K562 (cell line): ENCODE data around the gene PGBD1. TPM values are rescaled to one million over a fixed set of nuclear protein-coding genes. Genes with fewer than 3 reads are reported as not detected.

Experiments used
- BRD4 ChIP-seq: fragments of 200-600 bp; sonication (generic); IDR thresholded peaks from 2 replicates; pipeline ENCODE4 v1.6.1; 2017; ENCODE audit warnings: inconsistent platforms
- CHCHD3 ChIP-seq: fragments of 250-450 bp; sonication (Bioruptor Pico); IDR thresholded peaks from 2 replicates; pipeline ENCODE4 v2.1.2; 2022; ENCODE audit warnings: mild to moderate bottlenecking
- KLF1 ChIP-seq: fragments of 450-650 bp; IDR thresholded peaks from 2 replicates; pipeline ENCODE4 v1.6.1; 2016; ENCODE audit warnings: missing genetic modification characterization, missing compliant biosample characterization
- REST ChIP-seq, 2 experiments: fragments of 450-650 bp; formaldehyde crosslinking in 1 of 2; IDR thresholded peaks; 2 replicates each; pipeline versions ENCODE4 v1.4.0 to v1.6.1; 2014 to 2020; ENCODE audit warnings: mild to moderate bottlenecking in 2 of 2, borderline replicate concordance in 1 of 2, low read depth in 1 of 2
- RNF2 ChIP-seq: sonication (generic); IDR thresholded peaks from 2 replicates; pipeline ENCODE4 v1.6.1; 2016
- SMAD4 ChIP-seq: fragments of 250-450 bp; sonication (Bioruptor Pico); conservative IDR thresholded peaks from 2 replicates; pipeline ENCODE4 v1.8.0; 2021; ENCODE audit warnings: inconsistent platforms, mild to moderate bottlenecking, moderate library complexity
- SRSF7 ChIP-seq: fragments of 200-400 bp; formaldehyde crosslinking; optimal IDR thresholded peaks from 2 replicates; pipeline ENCODE3; 2017; ENCODE audit warnings: mild to moderate bottlenecking, low read depth, low read length
- TAF1 ChIP-seq: IDR thresholded peaks from 2 replicates; pipeline ENCODE4 v1.6.1; 2011; ENCODE audit warnings: mild to moderate bottlenecking, low read length, moderate library complexity; ENCODE audit not compliant: insufficient read depth, control insufficient read depth, severe bottlenecking; ENCODE audit errors: extremely low read depth
- ZNF134 ChIP-seq: fragments of 250-450 bp; sonication (Bioruptor Pico); conservative IDR thresholded peaks from 2 replicates; pipeline ENCODE4 v1.4.0; 2020
- ZNF274 ChIP-seq: IDR thresholded peaks from 2 replicates; pipeline ENCODE4 v1.6.1; 2011; ENCODE audit warnings: low read depth, mild to moderate bottlenecking, low read length, moderate library complexity, borderline replicate concordance
- polyA plus RNA-seq, 8 experiments: library from polyadenylated mRNA; depleted of rRNA in 4 of 8; stranded (reverse) in 5 of 8; unstranded in 3 of 8; fragments of >200 nt; fragmentation: Nextera tagmentation in 2 of 8; fragmentation: Illumina TruSeq in 1 of 8; extraction: Ambion mirVana in 2 of 8; extraction: Trizol in 1 of 8; gene quantifications; 2 replicates each; pipeline versions ENCODE4 v1.2.1 to v1.2.3, GENCODE V29; 2011 to 2014; ENCODE audit warnings: inconsistent platforms in 1 of 8, missing spikeins in 1 of 8
- total RNA-seq, 7 experiments: library from RNA; depleted of rRNA in 6 of 7; stranded (reverse); fragments of >200 nt in 6 of 7; fragmentation: Illumina TruSeq in 2 of 7; extraction: Trizol in 2 of 7; gene quantifications; 2 replicates each; pipeline versions ENCODE4 v1.2.1 to v1.2.3, GENCODE V29; 2011 to 2021; ENCODE audit warnings: low replicate concordance in 1 of 7
- TF ChIP-seq, protein P1 (sequence below): fragments of 200-800 bp; sonication (Bioruptor generic); IDR thresholded peaks from 2 replicates; pipeline ENCODE4 v1.6.1; 2016; ENCODE audit warnings: missing genetic modification characterization, missing compliant biosample characterization
- TF ChIP-seq, protein P2 (sequence below): IDR thresholded peaks from 2 replicates; pipeline ENCODE4 v1.6.1; 2011; ENCODE audit not compliant: insufficient read length; ENCODE audit errors: extremely low read depth

The PGBD1 gene
- total and polyA plus RNA-seq, 9 of the 15 experiments (the other 6 are each of a cell fraction or from before 2014, with no cell fraction given), result 3.3 to 9.0 (median 7.3) TPM

GRCh38 chr6:28336284-28337120 is 55.1 kb downstream of the PGBD1 start (continued):
- TF ChIP-seq REST (IDR thresholded peaks at IDR 0.05; ENCODE audit: borderline replicate concordance), result 0 out of 2 replicates have a peak, but pooled peaks have one; percentile 24
- TF ChIP-seq REST (CRISPR knock-in tag; IDR thresholded peaks at IDR 0.05; ENCODE audit: low read depth), result 0 out of 2 replicates have a peak, but pooled peaks have one; percentile 52
- 0 out of 2 replicates have a peak, but pooled peaks have one; percentile 52 for TF ChIP-seq KLF1 (tag)
- TF ChIP-seq, protein P1, sequence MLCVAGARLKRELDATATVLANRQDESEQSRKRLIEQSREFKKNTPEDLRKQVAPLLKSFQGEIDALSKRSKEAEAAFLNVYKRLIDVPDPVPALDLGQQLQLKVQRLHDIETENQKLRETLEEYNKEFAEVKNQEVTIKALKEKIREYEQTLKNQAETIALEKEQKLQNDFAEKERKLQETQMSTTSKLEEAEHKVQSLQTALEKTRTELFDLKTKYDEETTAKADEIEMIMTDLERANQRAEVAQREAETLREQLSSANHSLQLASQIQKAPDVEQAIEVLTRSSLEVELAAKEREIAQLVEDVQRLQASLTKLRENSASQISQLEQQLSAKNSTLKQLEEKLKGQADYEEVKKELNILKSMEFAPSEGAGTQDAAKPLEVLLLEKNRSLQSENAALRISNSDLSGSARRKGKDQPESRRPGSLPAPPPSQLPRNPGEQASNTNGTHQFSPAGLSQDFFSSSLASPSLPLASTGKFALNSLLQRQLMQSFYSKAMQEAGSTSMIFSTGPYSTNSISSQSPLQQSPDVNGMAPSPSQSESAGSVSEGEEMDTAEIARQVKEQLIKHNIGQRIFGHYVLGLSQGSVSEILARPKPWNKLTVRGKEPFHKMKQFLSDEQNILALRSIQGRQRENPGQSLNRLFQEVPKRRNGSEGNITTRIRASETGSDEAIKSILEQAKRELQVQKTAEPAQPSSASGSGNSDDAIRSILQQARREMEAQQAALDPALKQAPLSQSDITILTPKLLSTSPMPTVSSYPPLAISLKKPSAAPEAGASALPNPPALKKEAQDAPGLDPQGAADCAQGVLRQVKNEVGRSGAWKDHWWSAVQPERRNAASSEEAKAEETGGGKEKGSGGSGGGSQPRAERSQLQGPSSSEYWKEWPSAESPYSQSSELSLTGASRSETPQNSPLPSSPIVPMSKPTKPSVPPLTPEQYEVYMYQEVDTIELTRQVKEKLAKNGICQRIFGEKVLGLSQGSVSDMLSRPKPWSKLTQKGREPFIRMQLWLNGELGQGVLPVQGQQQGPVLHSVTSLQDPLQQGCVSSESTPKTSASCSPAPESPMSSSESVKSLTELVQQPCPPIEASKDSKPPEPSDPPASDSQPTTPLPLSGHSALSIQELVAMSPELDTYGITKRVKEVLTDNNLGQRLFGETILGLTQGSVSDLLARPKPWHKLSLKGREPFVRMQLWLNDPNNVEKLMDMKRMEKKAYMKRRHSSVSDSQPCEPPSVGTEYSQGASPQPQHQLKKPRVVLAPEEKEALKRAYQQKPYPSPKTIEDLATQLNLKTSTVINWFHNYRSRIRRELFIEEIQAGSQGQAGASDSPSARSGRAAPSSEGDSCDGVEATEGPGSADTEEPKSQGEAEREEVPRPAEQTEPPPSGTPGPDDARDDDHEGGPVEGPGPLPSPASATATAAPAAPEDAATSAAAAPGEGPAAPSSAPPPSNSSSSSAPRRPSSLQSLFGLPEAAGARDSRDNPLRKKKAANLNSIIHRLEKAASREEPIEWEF (CRISPR knock-in tag), result peak; percentile 96
- peak; percentile 3 for TF ChIP-seq SMAD4 (CRISPR knock-in tag)
- TF ChIP-seq TAF1, result peak; percentile 49
- no peak for TF ChIP-seq SRSF7
- TF ChIP-seq CHCHD3 (CRISPR knock-in tag), result peak; percentile 48; the same call in 1 of the 2 replicates
- peak; percentile 79 for TF ChIP-seq ZNF134 (CRISPR knock-in tag)
- TF ChIP-seq, protein P2, sequence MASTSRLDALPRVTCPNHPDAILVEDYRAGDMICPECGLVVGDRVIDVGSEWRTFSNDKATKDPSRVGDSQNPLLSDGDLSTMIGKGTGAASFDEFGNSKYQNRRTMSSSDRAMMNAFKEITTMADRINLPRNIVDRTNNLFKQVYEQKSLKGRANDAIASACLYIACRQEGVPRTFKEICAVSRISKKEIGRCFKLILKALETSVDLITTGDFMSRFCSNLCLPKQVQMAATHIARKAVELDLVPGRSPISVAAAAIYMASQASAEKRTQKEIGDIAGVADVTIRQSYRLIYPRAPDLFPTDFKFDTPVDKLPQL, result no peak
- TF ChIP-seq BRD4, result peak; percentile 99; the same call in 1 of the 2 replicates
- TF ChIP-seq RNF2, result peak; percentile 80
- TF ChIP-seq ZNF274, result no peak
